Ovary (tissue), 9 donors: ENCODE data around the gene AKT3. TPM values are rescaled to one million over a fixed set of nuclear protein-coding genes. Genes with fewer than 3 reads are reported as not detected.

ENCODE experiments used
- DNase-seq, 5 donors: peaks; one replicate each; pipeline ENCODE4 v3.0.0-alpha.2; 2019 to 2020
- H3K27ac ChIP-seq, 2 donors: fragments of 200-600 bp; one replicate each; pipeline versions ENCODE4 v1.5.1 to v1.8.0; 2019 to 2022
- H3K27me3 ChIP-seq: fragments of 200-600 bp; one replicate; pipeline ENCODE4 v1.8.0; 2022
- H3K36me3 ChIP-seq: fragments of 200-600 bp; sonication (generic); one replicate; pipeline ENCODE4 v1.5.1; 2019
- H3K4me1 ChIP-seq: one replicate; pipeline ENCODE4 v1.8.1; 2013; ENCODE audit warnings: mild to moderate bottlenecking, moderate library complexity; ENCODE audit not compliant: insufficient read depth
- H3K4me3 ChIP-seq: fragments of 200-600 bp; sonication (generic); one replicate; pipeline ENCODE4 v1.5.1; 2017
- H3K9me3 ChIP-seq, 2 donors: fragments of 200-600 bp in 1 of 2; sonication (generic) in 1 of 2; one replicate each; pipeline versions ENCODE4 v1.5.1 to v1.8.1; 2013 to 2019; ENCODE audit warnings: mild to moderate bottlenecking in 1 of 2, moderate library complexity in 1 of 2
- CTCF ChIP-seq, 3 donors: fragments of 450-650 bp in 2 of 3; fragments of 200-600 bp in 1 of 3; IDR thresholded peaks; one replicate each; pipeline versions ENCODE4 v1.5.1 to v1.8.0; 2016 to 2022; ENCODE audit warnings: antibody characterized with exemption in 3 of 3, mild to moderate bottlenecking in 1 of 3
- EP300 ChIP-seq: sonication (generic); formaldehyde crosslinking; IDR thresholded peaks from one replicate; pipeline ENCODE4 v1.6.1; 2017; ENCODE audit warnings: antibody characterized with exemption
- POLR2A ChIP-seq: fragments of 450-650 bp; IDR thresholded peaks from one replicate; pipeline ENCODE4 v1.6.1; 2017; ENCODE audit warnings: antibody characterized with exemption, mild to moderate bottlenecking, moderate library complexity
- WGBS, 3 donors: extraction: QIAGEN DNeasy Blood & Tissue Kit in 1 of 3; methylation state at CpG; one replicate each; pipeline versions ENCODE4 v1.1.5 to v1.1.7; 2013 to 2017; 5-methylcytosine and 5-hydroxymethylcytosine counted together
- intact Hi-C, 4 donors: fragments of 100-400 bp; cut with DNase I; formaldehyde crosslinking; loops; one replicate each; pipeline versions ENCODE4 v1.11.0 to v1.15.1; 2022 to 2023
- polyA plus RNA-seq, 2 donors: library from polyadenylated mRNA; stranded (reverse); fragments of 200-250 nt in 1 of 2; fragments of 350-450 nt in 1 of 2; fragmentation: Illumina TruSeq in 1 of 2; extraction: RNeasy Lipid Tissue Mini Kit (QIAGEN cat#74804) in 1 of 2; gene quantifications; one replicate each; pipeline ENCODE4 v1.2.3, GENCODE V29; 2013 to 2014
- total RNA-seq, 7 donors: library from RNA; depleted of rRNA in 2 of 7; stranded (reverse); fragments of >200 nt in 2 of 7; fragmentation: NEBNext Ultra II Directional in 3 of 7; extraction: Animal tissue kit (Norgen Biotek cat#: 25700) in 3 of 7; gene quantifications; one replicate each; pipeline versions ENCODE4 v1.1.0 to v1.2.4, GENCODE V29; 2016 to 2023
- donor health status: DM: no; HTN: no; CAD: no; lungs with moderate emphysema.
- donor health status: DM: no; HTN: no; CAD: no.
- donor health status: Bipolar disorder and iron deficiency.
- donor health status: DM: yes; HTN: yes; CAD: no.
- donor health status: DM: no; HTN: no; CAD: no.
- donor health status: DM: yes; HTN: yes; CAD: no.

AKT3 gene
- total and polyA plus RNA-seq, 9 donors = 27.2 to 202 (median 111) TPM

GRCh38 chr1:243754348-243754747, 95.7 kb downstream of the AKT3 start:
- H3K4me1 ChIP-seq = peaks cover 5% of the 10 kb centered on the region
- no peaks in the 10 kb centered on the region for H3K9me3 ChIP-seq
- no peak for TF ChIP-seq EP300
- TF ChIP-seq CTCF (IDR thresholded peaks at IDR 0.05) = no peak
- TF ChIP-seq POLR2A = no peak
- H3K4me3 ChIP-seq = no peak overlapping the region
- no peak for DNase-seq
- H3K36me3 ChIP-seq = no peaks in the 10 kb centered on the region
- H3K27me3 ChIP-seq = no peaks in the 10 kb centered on the region
- no peak overlapping the region for H3K27ac ChIP-seq
- 95 to 100% (median 96%) methylated on average over 6 of the region's 6 CpGs for WGBS, 3 donors
- intact Hi-C loops = no loop called here

DNA sequence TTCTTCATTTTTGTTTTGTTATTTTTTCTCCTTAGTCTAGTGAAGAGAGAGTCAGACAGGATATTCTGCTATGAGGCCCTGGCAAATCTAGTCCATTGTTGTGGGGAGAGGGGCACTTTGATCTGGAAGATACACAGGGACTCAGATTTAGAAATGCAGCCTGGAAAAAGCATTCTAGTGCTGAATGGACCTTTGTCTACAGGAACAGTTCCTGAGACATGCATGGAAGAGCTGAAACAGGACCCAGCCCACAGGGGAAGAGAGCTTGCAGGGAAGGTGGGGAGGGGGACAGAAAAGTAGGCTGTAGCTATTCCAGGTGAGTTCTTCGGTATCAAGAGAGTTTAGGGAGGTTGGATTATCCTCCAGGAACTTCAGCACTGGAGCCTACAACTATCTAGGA, 98.5 kb downstream of the AKT3 start:
- H3K36me3 ChIP-seq = no peaks in the 10 kb centered on the region
- intact Hi-C loops = no loop called here
- H3K27me3 ChIP-seq = no peaks in the 10 kb centered on the region
- DNase-seq = no peak
- H3K9me3 ChIP-seq = no peaks in the 10 kb centered on the region
- WGBS, 3 donors = 93 to 97% (median 93%) methylated on average over 1 of the region's 1 CpG
- no peak overlapping the region for H3K4me3 ChIP-seq
- H3K27ac ChIP-seq = no peak overlapping the region
- TF ChIP-seq CTCF (IDR thresholded peaks at IDR 0.05) (no peak), POLR2A (no peak), EP300 (no peak)
- H3K4me1 ChIP-seq = peaks cover 3% of the 10 kb centered on the region

DNA sequence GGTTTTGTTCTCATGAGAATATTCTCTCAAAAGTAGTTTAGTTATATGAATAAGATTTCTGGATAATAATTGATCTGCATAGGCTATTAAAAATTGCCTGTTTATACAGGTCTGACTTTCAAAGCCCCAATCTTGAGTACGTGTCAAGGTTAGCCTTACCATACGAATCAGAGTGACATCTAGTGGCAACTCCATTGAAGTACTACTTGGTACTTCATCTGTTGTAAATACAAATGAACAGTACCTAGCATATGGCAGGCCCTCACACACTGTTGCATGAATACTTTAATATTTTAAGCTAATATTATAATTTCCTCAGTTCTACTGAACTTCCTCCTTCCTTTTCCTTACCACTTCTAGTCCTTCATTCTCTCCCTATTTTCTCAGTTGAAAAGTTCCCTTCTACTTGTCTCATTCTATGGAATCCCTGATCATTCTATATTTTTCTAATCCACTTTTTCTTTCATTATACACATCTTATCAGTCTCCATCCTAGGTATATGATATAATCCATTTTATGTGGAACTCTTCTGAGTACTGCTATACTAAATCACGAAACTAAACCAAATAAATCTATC, 101.2 kb downstream of the AKT3 start:
- no peaks in the 10 kb centered on the region for H3K9me3 ChIP-seq
- DNase-seq = no peak
- no peak overlapping the region for H3K27ac ChIP-seq
- WGBS, 3 donors = 33 to 37% (median 33%) methylated on average over 3 of the region's 3 CpGs
- TF ChIP-seq CTCF (IDR thresholded peaks at IDR 0.05) = peak; percentile 53 to 68 (median 59)
- TF ChIP-seq POLR2A = no peak
- no peak for TF ChIP-seq EP300
- no peak overlapping the region for H3K4me3 ChIP-seq
- intact Hi-C loops = loop anchor here in 1 of 4 donors (10.0 kb wide), 1 partner anchor 404 kb away; no protein-coding TSS in a partner anchor
- H3K36me3 ChIP-seq = no peaks in the 10 kb centered on the region
- H3K27me3 ChIP-seq = no peaks in the 10 kb centered on the region
- peaks cover 5% of the 10 kb centered on the region for H3K4me1 ChIP-seq

- Histone ChIP-seq H3K9me3 (no peaks in the 10 kb centered on the region), H3K36me3 (no peaks in the 10 kb centered on the region), H3K27me3 (no peaks in the 10 kb centered on the region), H3K27ac (no peak overlapping the region), H3K4me3 (no peak overlapping the region), H3K4me1 (peaks cover 5% of the 10 kb centered on the region)
- intact Hi-C loops = loop anchor here in 1 of 4 donors (10.0 kb wide), 1 partner anchor 403 kb away; no protein-coding TSS in a partner anchor
- TF ChIP-seq EP300 = no peak
- no peak for TF ChIP-seq CTCF (IDR thresholded peaks at IDR 0.05)
- TF ChIP-seq POLR2A = no peak
- DNase-seq = no peak
Observed at GRCh38 chr1:243748227-243748626, 101.8 kb downstream of the AKT3 start.
